ENCODE results near the gene CELF2. TPM values are rescaled to one million over a fixed set of nuclear protein-coding genes. Genes with fewer than 3 reads are reported as not detected.

Gene CELF2
- total RNA-seq, 1 donor from 2014 or later, result 4.2 TPM

GRCh38 chr10:11386044-11386443 is 368.4 kb downstream of the CELF2 start:
- no peak for DNase-seq (ENCODE audit: low read depth in 2 of 2)

Data from lung microvascular endothelial cell (primary cell).